HG03196 (cell line): Measurements from ENCODE around the gene OTUB1.
"Not testable (repeated sequence)": the region's sequence is repeated elsewhere in the genome, so short reads cannot be mapped to it uniquely, and the experiment has no call there.

ENCODE experiments used
- ATAC-seq: cut with Tn5 transposase; IDR thresholded peaks from one replicate; pipeline ENCODE4 v1.9.1; 2021; ENCODE audit not compliant: unreplicated experiment

The OTUB1 gene

GRCh38 chr11:64042301-64042700, 56.1 kb downstream of the OTUB1 start:
- no peak for ATAC-seq

- no peak for ATAC-seq
Measured at GRCh38 chr11:64043545-64043944, 57.3 kb downstream of the OTUB1 start.

GRCh38 chr11:64044730-64045393, 58.6 kb downstream of the OTUB1 start:
- ATAC-seq = no peak

- ATAC-seq = no peak
Measured at GRCh38 chr11:64045700-64046099, 59.5 kb downstream of the OTUB1 start.

- not testable (repeated sequence) for ATAC-seq
Measured at GRCh38 chr11:64047373-64047772, 61.1 kb downstream of the OTUB1 start.
